ENCODE data around the gene AKR1A1. TPM values are rescaled to one million over a fixed set of nuclear protein-coding genes. Genes with fewer than 3 reads are reported as not detected.
"Not testable (repeated sequence)": the region's sequence is repeated elsewhere in the genome, so short reads cannot be mapped to it uniquely, and the experiment has no call there.

The AKR1A1 gene
- total RNA-seq, 1 experiment from 2014 or later: 142 TPM

DNA sequence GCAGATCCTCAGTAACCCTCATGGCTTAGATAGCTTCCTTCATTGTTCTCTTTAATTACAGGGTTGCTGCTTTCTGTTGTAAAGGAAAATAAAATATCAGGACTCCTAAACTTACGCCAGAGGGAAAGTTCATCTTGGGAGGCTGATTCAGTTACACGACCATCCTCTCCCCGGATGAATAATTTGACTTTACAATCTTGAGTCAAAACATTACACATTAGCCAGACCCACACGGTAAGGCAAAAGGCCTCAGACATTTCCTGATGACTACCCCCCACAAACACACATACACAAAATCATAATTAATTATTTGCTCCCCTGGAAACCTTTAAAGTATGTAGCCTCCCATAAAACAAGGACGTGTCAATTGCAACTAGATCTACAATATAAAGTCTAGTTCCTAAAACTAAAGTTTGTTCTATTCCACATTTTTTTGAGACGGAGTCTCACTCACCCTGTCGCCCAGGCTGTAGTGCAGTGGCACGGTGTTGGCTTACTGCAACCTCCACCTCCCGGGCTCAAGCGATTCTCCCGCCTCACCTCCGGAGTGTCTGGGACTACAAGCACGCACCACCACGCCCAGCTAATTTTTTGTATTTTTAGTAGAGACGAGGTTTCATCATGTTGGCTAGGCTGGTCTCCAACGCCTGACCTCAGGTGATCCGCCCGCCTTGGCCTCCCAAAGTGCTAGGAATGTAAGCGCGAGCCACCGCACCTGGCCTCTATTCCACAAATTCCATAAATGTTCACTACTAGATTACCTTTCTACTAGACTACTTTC lies 28.1 kb upstream of the AKR1A1 start:
- ChIA-PET CTCF (interaction anchor here (1.6 kb wide), 1 partner anchor 46 kb away, joined by 3 read pairs; no protein-coding TSS in a partner anchor), POLR2A (interaction anchor here (0.6 to 1.6 kb wide), 8 partner anchors 17 to 1678 kb away, joined by 3 to 10 read pairs (median 4); partner anchors contain the start of genes AKR1A1, CCDC163 and MMACHC)
- no peaks in the 10 kb centered on the region for H3K9me3 ChIP-seq (ENCODE audit: control insufficient read depth, insufficient read depth, low read depth, low read length)
- no peak for DNase-seq (ENCODE audit: low read depth, low spot score)
- peak overlapping the region; percentile 92 to 98 for H3K4me3 ChIP-seq (ENCODE audit: low read depth in 2 of 2, low read length in 2 of 2)
- peaks cover 21% of the 10 kb centered on the region for H3K4me1 ChIP-seq (ENCODE audit: control insufficient read depth, insufficient read depth, low read length)
- TF ChIP-seq REST (IDR thresholded peaks at IDR 0.05; ENCODE audit: insufficient read depth in 1 of 2, low read depth in 2 of 2, low read length in 1 of 2) (no peak), POLR2AphosphoS5 (IDR thresholded peaks at IDR 0.05; ENCODE audit: low read depth, low read length) (no peak), SIN3A (IDR thresholded peaks at IDR 0.05; ENCODE audit: borderline replicate concordance, insufficient read depth, low read depth, low read length) (no peak)
- in situ Hi-C loops (cut with HindIII; ENCODE audit: low pct_unique_long_range_greater_than_20kb, low sequenced_read_pairs): no loop called here
- no peaks in the 10 kb centered on the region for H3K27me3 ChIP-seq (ENCODE audit: control insufficient read depth, insufficient read depth, low read length)
- peak overlapping the region; percentile 99 for H3K27ac ChIP-seq (ENCODE audit: low read length)
- H3K36me3 ChIP-seq (ENCODE audit: control insufficient read depth, insufficient read depth, low read length): peaks cover 8% of the 10 kb centered on the region
- intact Hi-C loops (cut with micrococcal nuclease; ENCODE audit: unreplicated experiment): loop anchor here (5.0 kb wide), 1 partner anchor 35 kb away; no protein-coding TSS in a partner anchor
- TSS peak; percentile 100 for BruUV-seq (replicated peaks)
- peak; percentile 50 for ATAC-seq

GRCh38 chr1:45523516-45523915 lies 27.1 kb upstream of the AKR1A1 start:
- ATAC-seq; BruUV-seq (replicated peaks); in situ Hi-C loops (cut with HindIII; ENCODE audit: low pct_unique_long_range_greater_than_20kb, low sequenced_read_pairs); H3K9me3 ChIP-seq (ENCODE audit: control insufficient read depth, insufficient read depth, low read depth, low read length); H3K4me3 ChIP-seq (ENCODE audit: low read depth in 2 of 2, low read length in 2 of 2); DNase-seq (ENCODE audit: low read depth, low spot score); H3K36me3 ChIP-seq (ENCODE audit: control insufficient read depth, insufficient read depth, low read length); POLR2A ChIA-PET; CTCF ChIA-PET; H3K27me3 ChIP-seq (ENCODE audit: control insufficient read depth, insufficient read depth, low read length): not testable (repeated sequence)
- intact Hi-C loops (cut with micrococcal nuclease; ENCODE audit: unreplicated experiment): loop anchor here (5.0 kb wide), 1 partner anchor 34 kb away; no protein-coding TSS in a partner anchor
- Histone ChIP-seq H3K4me1 (ENCODE audit: control insufficient read depth, insufficient read depth, low read length) (peaks cover 21% of the 10 kb centered on the region), H3K27ac (ENCODE audit: low read length) (peak overlapping the region; percentile 99)

DNA sequence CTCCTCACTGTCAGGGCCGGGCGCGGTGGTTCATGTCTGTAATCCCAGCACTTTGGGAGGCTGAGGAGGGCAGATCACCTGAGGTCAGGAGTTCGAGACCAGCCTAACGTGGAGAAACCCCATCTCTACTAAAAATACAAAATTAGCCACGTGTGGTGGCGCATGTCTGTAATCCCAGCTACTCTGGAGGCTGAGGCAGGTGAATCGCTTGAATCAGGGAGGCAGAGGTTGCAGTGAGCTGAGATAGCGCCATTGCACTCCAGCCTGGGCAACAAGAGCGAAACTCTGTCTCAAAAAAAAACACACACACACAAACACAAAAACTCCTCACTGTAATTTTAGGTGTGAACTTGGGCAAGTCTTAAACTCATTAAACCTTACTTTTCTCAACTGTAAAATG lies 26.7 kb upstream of the AKR1A1 start:
- intact Hi-C loops (cut with micrococcal nuclease; ENCODE audit: unreplicated experiment): loop anchor here (5.0 kb wide), 1 partner anchor 33 kb away; no protein-coding TSS in a partner anchor
- H3K36me3 ChIP-seq (ENCODE audit: control insufficient read depth, insufficient read depth, low read length); H3K27me3 ChIP-seq (ENCODE audit: control insufficient read depth, insufficient read depth, low read length); POLR2A ChIA-PET; CTCF ChIA-PET; BruUV-seq (replicated peaks); H3K9me3 ChIP-seq (ENCODE audit: control insufficient read depth, insufficient read depth, low read depth, low read length); ATAC-seq; in situ Hi-C loops (cut with HindIII; ENCODE audit: low pct_unique_long_range_greater_than_20kb, low sequenced_read_pairs); H3K4me3 ChIP-seq (ENCODE audit: low read depth in 2 of 2, low read length in 2 of 2); DNase-seq (ENCODE audit: low read depth, low spot score): not testable (repeated sequence)
- H3K27ac ChIP-seq (ENCODE audit: low read length): peak overlapping the region; percentile 99
- peaks cover 17% of the 10 kb centered on the region for H3K4me1 ChIP-seq (ENCODE audit: control insufficient read depth, insufficient read depth, low read length)

Measured in Panc1 (cell line).